GM18907 (cell line): Measurements from ENCODE around the gene CCNQ.

Source experiments
- ATAC-seq: cut with Tn5 transposase; IDR thresholded peaks from one replicate; pipeline ENCODE4 v1.9.1; 2021; ENCODE audit warnings: mild to moderate bottlenecking, moderate library complexity; ENCODE audit not compliant: unreplicated experiment

The CCNQ gene

GRCh38 chrX:153599192-153600031 lies 473 bp upstream of the CCNQ start:
- peak; percentile 80 for ATAC-seq

DNA sequence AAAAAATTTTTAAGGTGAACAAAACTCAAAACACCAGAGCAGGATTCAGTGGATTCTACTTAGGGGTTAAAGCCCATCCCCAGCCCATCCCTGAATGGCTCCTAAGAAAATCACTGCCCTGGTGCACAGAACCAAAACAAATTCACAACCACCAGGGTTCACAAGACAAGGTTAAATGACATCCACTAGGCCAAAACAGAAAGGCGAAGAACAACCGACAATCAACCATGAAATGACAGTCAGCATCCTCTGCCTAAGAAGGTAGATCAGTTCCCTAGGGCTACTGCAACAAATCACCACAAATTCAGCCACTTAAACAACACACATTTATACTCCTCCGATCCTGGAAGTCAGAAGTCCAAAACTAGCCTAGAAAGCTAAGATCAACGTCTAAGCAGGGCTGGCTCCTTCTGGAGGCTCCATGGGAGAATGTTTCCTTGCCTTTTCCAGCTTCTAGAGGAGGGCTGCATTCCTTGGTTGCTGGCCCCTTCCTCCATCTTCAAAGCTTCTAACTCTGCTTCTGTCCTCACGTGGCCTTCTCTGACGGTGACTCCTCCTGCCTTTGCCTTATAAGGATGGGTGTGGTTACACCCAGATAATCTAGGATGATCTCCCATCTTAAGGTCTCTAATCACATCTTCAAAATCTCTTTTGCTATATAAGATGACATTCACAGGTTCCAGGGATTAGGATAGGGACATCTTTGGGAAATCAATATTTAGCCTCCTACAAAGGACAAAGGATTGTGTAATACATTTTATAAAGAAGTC lies 1.8 kb downstream of the CCNQ start:
- no peak for ATAC-seq

DNA sequence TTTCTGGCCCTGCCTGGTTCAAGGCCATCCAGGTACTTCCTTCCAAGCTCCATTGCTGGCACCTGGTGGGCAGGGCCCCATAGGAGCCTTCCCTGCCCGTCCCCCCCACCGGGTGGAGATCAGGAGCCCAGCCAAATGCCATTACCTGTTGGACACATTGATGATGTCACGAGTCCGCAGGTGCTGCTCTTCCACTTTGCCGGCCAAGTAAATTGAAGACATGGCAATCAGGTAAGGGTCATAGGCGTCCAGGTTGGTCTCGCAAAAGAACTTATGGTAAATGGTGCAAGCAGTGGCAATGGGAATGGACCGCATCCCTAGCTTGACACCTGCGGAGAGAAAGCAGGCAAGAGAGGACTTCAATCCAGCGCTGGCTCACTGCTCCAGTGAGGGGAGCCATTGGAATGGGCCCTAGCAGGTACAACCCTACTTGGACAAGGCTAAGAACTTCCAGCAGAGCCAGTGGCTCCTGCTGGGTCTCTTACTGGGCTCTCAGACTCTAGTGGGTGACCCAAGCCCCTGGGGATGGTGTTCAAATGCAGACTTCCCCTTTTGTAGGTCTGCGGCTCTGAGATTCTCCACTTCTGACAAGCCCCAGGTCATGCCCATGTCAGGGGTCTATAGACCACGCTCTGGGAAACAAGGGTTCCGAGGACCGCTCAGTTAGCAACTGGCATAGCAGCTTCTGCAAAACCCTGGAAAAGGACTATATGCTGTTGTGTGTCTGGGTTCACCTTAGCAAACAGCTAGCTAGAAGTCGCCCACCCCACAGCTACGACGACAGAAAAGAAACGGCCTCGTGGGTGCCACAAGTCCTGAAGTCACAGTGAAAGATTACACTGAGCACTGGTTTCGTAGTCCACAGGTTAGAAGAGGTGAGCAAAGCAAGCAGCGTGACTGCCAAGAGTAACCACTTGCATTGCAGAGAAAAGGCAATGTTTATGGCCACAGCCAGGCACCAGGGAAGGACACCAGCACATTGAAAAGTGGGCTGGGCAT lies 2.8 kb downstream of the CCNQ start:
- no peak for ATAC-seq

- ATAC-seq: no peak
Measured at GRCh38 chrX:153595387-153595786, 3.6 kb downstream of the CCNQ start.

DNA sequence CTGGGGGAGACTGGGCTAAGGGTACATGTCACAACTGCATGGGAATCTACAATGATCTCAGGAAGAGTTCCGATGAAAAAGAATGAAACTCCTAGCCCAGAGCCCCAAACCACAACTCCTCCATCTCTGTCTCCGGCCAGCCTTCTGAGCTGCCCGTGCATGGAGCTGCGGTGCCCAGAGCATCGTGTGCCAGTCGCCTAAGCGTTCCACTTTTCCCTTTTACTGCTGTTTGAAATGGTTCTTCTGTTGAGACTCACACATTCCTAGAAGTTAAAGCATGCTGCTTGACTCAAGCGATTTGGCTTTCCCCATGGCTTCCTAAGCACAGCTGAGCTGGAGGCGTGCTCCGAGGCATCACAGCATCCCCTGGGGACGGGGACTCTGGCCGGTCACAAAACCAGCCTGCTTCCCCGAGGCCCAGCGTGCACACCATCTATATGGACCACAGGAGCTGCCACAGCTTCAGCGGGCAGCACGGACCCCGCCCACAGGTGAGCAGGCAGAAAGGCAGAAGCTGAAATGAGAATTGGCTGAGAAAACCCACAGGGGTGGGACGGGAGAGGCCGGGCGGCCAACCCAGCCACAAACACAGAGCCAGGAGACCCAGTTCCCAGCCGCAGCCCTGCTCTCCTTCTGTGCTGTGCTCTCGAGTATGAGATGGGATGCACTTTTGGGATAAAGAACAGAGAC lies 5.0 kb downstream of the CCNQ start:
- no peak for ATAC-seq

DNA sequence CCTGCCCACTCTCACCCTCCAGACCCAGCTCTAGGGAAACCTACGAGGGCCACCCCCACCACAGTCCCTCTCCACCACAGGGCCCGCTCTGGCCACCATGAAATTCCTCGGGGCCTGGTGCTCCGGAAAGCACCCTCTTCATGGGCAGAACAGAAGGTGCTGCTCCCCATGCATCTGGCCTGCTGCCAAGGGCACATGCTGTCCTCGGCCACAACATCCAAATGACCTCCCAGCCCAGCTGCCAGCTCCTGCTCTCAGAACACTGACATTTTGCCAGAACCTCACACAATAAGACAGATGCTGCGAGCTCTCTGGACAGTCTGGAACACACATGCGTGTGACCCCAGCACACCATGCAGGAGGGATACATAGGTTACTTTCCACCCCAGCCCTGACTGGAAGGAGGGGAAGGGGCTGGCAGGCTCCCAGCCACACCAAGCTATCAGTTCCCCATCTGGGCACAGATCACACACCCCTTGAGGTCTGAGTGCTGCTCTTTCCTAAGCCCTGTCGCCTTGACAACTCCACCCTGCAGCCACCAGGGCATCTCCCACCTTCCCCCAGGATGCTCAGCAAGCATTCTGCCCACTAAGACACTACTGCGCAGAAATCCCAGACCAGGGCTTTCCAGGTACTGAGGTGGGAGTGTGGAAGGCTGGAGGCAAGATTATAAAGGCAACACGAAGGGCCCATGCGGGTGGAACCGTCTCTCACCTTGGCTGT lies 5.8 kb downstream of the CCNQ start:
- ATAC-seq: no peak

DNA sequence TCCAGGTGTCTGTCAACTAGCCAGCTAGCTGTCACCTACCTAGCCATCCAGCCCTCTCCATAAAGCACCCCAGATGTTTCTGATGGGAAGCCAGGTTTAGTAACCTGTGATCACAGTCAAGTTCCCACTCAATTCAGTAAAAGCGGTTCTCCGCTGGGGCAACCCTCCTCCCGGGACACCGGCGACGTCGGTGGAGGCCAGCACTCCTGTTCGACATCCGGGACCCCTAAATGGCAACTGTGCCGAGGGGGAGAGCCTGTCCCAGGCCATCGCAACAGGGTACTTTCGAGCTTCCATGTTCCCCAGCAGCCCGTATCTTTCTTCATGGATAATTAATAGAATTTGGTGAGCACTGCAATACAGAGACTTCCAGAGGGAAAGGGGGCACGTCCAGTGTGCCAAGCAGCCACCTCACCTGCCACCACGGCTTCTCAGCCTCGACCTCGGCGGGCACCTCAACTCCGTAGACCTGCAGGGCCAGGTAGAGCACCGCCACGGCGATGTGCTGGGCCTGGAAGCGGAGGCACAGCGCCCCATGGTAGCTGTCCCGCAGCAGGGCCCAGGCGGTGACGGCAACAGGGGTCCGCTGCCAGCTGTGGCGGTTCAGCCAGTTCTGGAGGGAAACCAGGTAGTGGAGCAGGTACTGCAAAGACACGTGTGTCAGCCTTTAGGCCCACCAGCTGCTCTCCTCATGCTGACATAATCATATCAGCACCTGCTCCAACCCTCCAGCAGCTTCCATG lies 6.7 kb downstream of the CCNQ start:
- ATAC-seq: no peak

- no peak for ATAC-seq
Measured at GRCh38 chrX:153590961-153591956, 7.7 kb downstream of the CCNQ start.

DNA sequence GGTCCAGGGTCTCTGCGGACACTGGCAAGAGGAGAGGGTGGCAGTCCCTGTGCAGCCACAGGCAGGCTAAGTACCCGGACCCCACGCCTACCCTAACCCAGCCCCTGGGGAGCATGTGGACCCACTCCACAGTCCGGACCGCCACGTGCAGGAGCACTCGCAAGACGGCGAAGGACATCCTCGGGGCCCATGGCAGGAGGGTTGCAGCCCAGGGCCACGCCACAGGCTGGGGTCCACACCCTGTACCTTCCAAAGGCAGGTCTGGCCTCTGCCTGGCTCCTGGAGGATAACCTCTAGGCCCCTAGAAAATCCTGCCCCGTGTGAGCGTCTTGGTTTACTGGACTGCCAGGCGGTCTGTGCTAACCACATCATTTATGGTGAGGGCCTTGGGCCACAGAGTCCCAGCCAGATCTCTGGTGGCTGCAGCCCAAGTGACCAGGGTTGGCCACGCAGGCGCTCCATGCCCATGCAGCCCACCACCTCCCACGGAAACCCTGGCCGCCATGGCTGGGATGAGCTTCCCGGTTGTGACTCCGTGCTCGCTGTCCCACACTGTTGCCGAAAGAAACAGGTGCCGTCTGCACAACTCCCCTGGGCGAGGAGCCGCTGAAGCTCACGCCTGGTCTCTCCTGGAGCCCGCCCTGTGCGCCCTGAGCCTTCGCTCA lies 10.0 kb downstream of the CCNQ start:
- ATAC-seq: no peak

DNA sequence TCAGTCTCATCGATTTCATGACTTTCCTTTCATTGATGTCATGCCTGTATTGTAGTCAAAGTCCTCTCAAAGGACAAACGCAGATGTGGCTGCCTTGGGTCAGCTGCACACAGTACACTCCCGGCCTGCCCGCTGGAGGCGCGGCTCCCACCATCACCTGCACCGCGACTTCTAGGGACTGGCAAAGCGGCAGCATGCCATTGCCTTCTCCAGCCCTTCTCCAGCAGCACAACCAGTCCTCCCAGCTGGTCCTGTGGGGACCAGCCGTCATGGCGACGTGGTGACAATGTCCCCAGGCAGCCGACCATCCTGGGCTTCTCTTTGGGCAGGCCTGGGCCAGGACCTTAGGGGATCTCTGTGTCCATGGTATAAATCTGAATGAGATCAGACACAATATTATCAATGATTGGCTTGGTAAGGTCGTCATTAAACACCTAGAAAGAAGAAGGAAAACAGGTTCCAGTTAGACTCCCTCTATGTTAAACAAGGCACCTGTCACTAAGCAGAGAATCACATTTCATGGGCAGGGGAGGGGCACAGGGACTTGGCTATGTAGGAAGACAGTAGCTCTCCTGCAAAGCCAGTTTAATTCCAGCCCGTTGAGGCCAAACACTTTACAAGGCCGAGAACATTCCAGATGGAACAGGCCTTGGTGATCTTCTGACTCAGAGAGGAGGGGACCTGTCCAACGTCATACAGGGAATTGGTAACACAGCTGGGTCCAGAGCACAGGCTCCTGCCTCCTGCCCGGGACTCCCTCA lies 10.7 kb downstream of the CCNQ start:
- no peak for ATAC-seq

- no peak for ATAC-seq
Measured at GRCh38 chrX:153587342-153587741, 11.6 kb downstream of the CCNQ start.

DNA sequence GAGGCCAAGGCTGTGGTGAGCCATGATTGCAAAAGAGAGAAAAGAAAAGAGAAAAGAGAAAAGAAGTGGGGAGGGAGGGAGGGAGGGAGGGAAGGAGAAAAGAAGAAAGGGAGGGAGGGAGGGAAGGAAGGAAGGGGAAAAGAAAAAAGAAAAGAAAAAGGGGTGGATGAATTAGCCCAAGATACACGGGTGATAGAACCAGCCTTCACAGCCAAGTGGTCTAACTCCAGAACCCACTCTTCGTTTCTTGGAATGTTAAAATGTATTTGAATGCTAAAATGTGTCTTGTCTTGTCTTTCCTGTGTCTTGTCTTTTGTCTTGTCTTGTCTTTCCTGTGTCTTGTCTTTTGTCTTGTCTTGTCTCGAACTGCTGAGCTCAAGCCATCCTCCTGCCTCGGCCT lies 13.1 kb downstream of the CCNQ start:
- ATAC-seq: no peak

- ATAC-seq: no peak
Measured at GRCh38 chrX:153583433-153583832, 15.5 kb downstream of the CCNQ start.

GRCh38 chrX:153582896-153583295 lies 16.0 kb downstream of the CCNQ start:
- peak; percentile 97 for ATAC-seq

GRCh38 chrX:153580700-153581386 lies 18.1 kb downstream of the CCNQ start:
- ATAC-seq: no peak

DNA sequence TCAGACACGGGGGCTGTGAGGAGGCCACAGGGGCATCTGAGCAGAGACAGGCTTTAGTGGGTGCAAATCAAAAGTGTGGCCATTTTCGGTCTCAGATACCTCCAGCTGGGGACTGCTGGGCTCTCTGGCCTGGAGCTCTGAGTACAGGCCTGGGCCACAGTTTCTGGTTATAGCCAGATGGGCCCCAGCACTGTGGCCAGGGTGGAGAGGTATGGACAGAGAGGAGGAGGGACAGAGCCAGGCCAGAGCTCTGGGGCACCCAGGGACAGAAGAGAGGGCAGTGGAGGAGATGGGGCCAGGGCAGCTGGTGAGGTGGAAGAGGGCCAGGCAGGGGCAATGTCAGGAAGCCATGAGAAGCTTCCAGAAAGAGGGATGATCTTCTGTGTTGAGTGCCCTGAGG lies 20.1 kb downstream of the CCNQ start:
- no peak for ATAC-seq
